ENCODE results near the gene DGCR6L. TPM values are rescaled to one million over a fixed set of nuclear protein-coding genes. Genes with fewer than 3 reads are reported as not detected.

DGCR6L gene
- total and polyA plus RNA-seq, 2 of the 4 experiments (the other 2 are of a cell fraction), result 65.4 to 80.4 TPM

- Histone ChIP-seq H3K4ac (ENCODE audit: low read depth, low read length) (no peak overlapping the region), H4K5ac (ENCODE audit: low read depth, low read length) (no peak overlapping the region), H2BK20ac (ENCODE audit: low read depth, low read length) (no peak overlapping the region), H3K9ac (ENCODE audit: low read depth, low read length) (no peak overlapping the region), H3K4me1 (ENCODE audit: control insufficient read depth, insufficient read depth, low read length) (no peaks in the 10 kb centered on the region), H3K56ac (ENCODE audit: extremely low read depth, insufficient read depth, low read length) (no peak overlapping the region), H3K36me3 (ENCODE audit: control insufficient read depth, insufficient read depth, low read length) (no peaks in the 10 kb centered on the region), H2AFZ (replicated peaks; ENCODE audit: low read length, poor library complexity) (no peak overlapping the region), H2AK9ac (replicated peaks; ENCODE audit: low read depth, low read length, poor library complexity) (no peak overlapping the region), H3K4me2 (ENCODE audit: low read depth, low read length) (no peak overlapping the region), H2BK5ac (ENCODE audit: low read depth, low read length, poor library complexity, severe bottlenecking) (no peak overlapping the region), H2AK5ac (ENCODE audit: low read depth, low read length) (no peak overlapping the region), H2BK15ac (ENCODE audit: low read depth, low read length) (no peak overlapping the region), H2BK120ac (ENCODE audit: low read depth, low read length) (no peak overlapping the region), H4K20me1 (ENCODE audit: insufficient read depth, low read length) (no peaks in the 10 kb centered on the region), H4K91ac (ENCODE audit: insufficient read depth, low read depth, low read length) (no peak overlapping the region), H3K79me1 (ENCODE audit: low read depth in 1 of 2, low read length in 2 of 2) (no peaks in the 10 kb centered on the region), H3K14ac (replicated peaks; ENCODE audit: low read depth, low read length) (no peak overlapping the region), H3K9me3 (ENCODE audit: control insufficient read depth, insufficient read depth, low read length) (no peaks in the 10 kb centered on the region), H3K9me1 (ENCODE audit: insufficient read depth, low read length) (no peaks in the 10 kb centered on the region), H3K4me3 (ENCODE audit: insufficient read depth, low read depth, low read length) (no peak overlapping the region), H3K27me3 (ENCODE audit: control insufficient read depth, insufficient read depth, low read length) (peaks cover 54% of the 10 kb centered on the region), H4K8ac (ENCODE audit: low read depth in 2 of 2, low read length in 2 of 2) (no peak overlapping the region), H3K23ac (ENCODE audit: low read depth, low read length) (no peak overlapping the region), H3K18ac (ENCODE audit: low read depth, low read length) (no peak overlapping the region), H3K27ac (ENCODE audit: insufficient read depth, low read length) (no peak overlapping the region)
- POLR2A ChIA-PET (ENCODE audit: unreplicated experiment), result no interaction called here
- no peak for DNase-seq
- BruUV-seq (replicated peaks), result no TSS peak
- intact Hi-C loops (cut with micrococcal nuclease) (no loop called here), in situ Hi-C loops (cut with MboI; ENCODE audit: low sequenced_read_pairs) (loop anchor here (5.0 kb wide), 1 partner anchor 133 kb away; no protein-coding TSS in a partner anchor), dilution Hi-C loops (cut with HindIII; ENCODE audit: low sequenced_read_pairs, unreplicated experiment) (no loop called here)
- TF ChIP-seq FOS (IDR thresholded peaks at IDR 0.05; ENCODE audit: low read depth, low read length) (no peak), CEBPB (IDR thresholded peaks at IDR 0.05; ENCODE audit: low read depth, low read length) (no peak), ELK1 (IDR thresholded peaks at IDR 0.05; ENCODE audit: borderline replicate concordance, low read depth, low read length) (no peak), MAZ (IDR thresholded peaks at IDR 0.05; ENCODE audit: borderline replicate concordance, low read depth, low read length) (no peak), SMC3 (IDR thresholded peaks at IDR 0.05; ENCODE audit: low read depth, low read length) (no peak), POLR2A (IDR thresholded peaks at IDR 0.05; ENCODE audit: low read depth, low read length) (no peak), RFX5 (IDR thresholded peaks at IDR 0.05; ENCODE audit: low read depth, low read length) (no peak), NFE2L2 (IDR thresholded peaks at IDR 0.05; ENCODE audit: low read depth, low read length) (no peak), RCOR1 (IDR thresholded peaks at IDR 0.05; ENCODE audit: insufficient replicate concordance, low read length) (no peak), CHD1 (IDR thresholded peaks at IDR 0.05; ENCODE audit: low read depth, low read length) (no peak), MAFK (IDR thresholded peaks at IDR 0.05; ENCODE audit: low read depth, low read length) (no peak), USF2 (IDR thresholded peaks at IDR 0.05; ENCODE audit: low read depth, low read length) (no peak), CTCF (conservative IDR thresholded peaks at IDR 0.05; ENCODE audit: low read depth, low read length) (no peak), RAD21 (IDR thresholded peaks at IDR 0.05; ENCODE audit: low read length) (no peak), BHLHE40 (IDR thresholded peaks at IDR 0.05; ENCODE audit: low read depth, low read length) (no peak), MXI1 (IDR thresholded peaks at IDR 0.05; ENCODE audit: borderline replicate concordance, low read depth, low read length) (no peak)
- no peak for ATAC-seq (ENCODE audit: low read depth)
- 65% methylated on average over 4 of the region's 13 CpGs; no CpG with 5 or more reads in 1 of the 2 experiments for WGBS, 2 experiments (ENCODE audit: extremely low coverage in 2 of 2, insufficient read length in 1 of 2)
- CTCF ChIA-PET, result no interaction called here
These were observed 29.1 kb downstream of the DGCR6L start for GRCh38 chr22:20290578-20291248.
